Endothelial cell (in vitro differentiated cells): ENCODE data around the gene SFPQ. TPM values are rescaled to one million over a fixed set of nuclear protein-coding genes. Genes with fewer than 3 reads are reported as not detected.

Experiments used
- DNase-seq: peaks from one replicate; pipeline ENCODE4 v3.0.0; 2021; ENCODE audit warnings: low spot score
- H3K27ac Mint-ChIP-seq: one replicate; pipeline ENCODE4 v1.8.0; 2021; ENCODE audit warnings: mixed read lengths, inconsistent platforms; ENCODE audit not compliant: unreplicated experiment
- H3K27me3 Mint-ChIP-seq: one replicate; pipeline ENCODE4 v1.8.0; 2021; ENCODE audit warnings: mild to moderate bottlenecking, moderate library complexity, mixed read lengths, inconsistent platforms; ENCODE audit not compliant: unreplicated experiment
- H3K36me3 Mint-ChIP-seq: one replicate; pipeline ENCODE4 v1.8.0; 2021; ENCODE audit warnings: mild to moderate bottlenecking, low read depth, mixed read lengths, inconsistent platforms; ENCODE audit not compliant: unreplicated experiment
- H3K4me1 Mint-ChIP-seq: one replicate; pipeline ENCODE4 v1.8.0; 2021; ENCODE audit warnings: mild to moderate bottlenecking, mixed read lengths, inconsistent platforms; ENCODE audit not compliant: unreplicated experiment
- H3K4me3 Mint-ChIP-seq: one replicate; pipeline ENCODE4 v1.8.0; 2021; ENCODE audit warnings: mild to moderate bottlenecking, mixed read lengths, inconsistent platforms; ENCODE audit not compliant: unreplicated experiment
- H3K9me3 Mint-ChIP-seq: one replicate; pipeline ENCODE4 v1.8.0; 2021; ENCODE audit warnings: mixed read lengths, inconsistent platforms; ENCODE audit not compliant: unreplicated experiment
- total RNA-seq: library from RNA; stranded (reverse); fragmentation: NEBNext Ultra II Directional; extraction: Animal tissue kit (Norgen Biotek cat#: 25700); gene quantifications from one replicate; pipeline ENCODE4 v1.2.1, GENCODE V29; 2021; ENCODE audit not compliant: unreplicated experiment
- TF ChIP-seq, protein P1 (sequence below): fragments of 200-600 bp; sonication (generic); IDR thresholded peaks from one replicate; pipeline ENCODE4 v1.5.0; 2021; ENCODE audit warnings: antibody characterized with exemption; ENCODE audit not compliant: unreplicated experiment

Gene SFPQ
- total RNA-seq, 1 donor from 2014 or later, result 370 TPM

- H3K36me3 Mint-ChIP-seq, result peaks cover 4% of the 10 kb centered on the region
- H3K27ac Mint-ChIP-seq, result no peak overlapping the region
- TF ChIP-seq, protein P1, sequence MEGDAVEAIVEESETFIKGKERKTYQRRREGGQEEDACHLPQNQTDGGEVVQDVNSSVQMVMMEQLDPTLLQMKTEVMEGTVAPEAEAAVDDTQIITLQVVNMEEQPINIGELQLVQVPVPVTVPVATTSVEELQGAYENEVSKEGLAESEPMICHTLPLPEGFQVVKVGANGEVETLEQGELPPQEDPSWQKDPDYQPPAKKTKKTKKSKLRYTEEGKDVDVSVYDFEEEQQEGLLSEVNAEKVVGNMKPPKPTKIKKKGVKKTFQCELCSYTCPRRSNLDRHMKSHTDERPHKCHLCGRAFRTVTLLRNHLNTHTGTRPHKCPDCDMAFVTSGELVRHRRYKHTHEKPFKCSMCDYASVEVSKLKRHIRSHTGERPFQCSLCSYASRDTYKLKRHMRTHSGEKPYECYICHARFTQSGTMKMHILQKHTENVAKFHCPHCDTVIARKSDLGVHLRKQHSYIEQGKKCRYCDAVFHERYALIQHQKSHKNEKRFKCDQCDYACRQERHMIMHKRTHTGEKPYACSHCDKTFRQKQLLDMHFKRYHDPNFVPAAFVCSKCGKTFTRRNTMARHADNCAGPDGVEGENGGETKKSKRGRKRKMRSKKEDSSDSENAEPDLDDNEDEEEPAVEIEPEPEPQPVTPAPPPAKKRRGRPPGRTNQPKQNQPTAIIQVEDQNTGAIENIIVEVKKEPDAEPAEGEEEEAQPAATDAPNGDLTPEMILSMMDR, result no peak
- no peaks in the 10 kb centered on the region for H3K9me3 Mint-ChIP-seq
- H3K4me3 Mint-ChIP-seq, result peak overlapping the region; percentile 8
- H3K27me3 Mint-ChIP-seq, result peaks cover 4% of the 10 kb centered on the region
- DNase-seq, result no peak
- H3K4me1 Mint-ChIP-seq, result no peaks in the 10 kb centered on the region
Observed at GRCh38 chr1:35136780-35137179, 56.2 kb downstream of the SFPQ start.

Other genes starting within 250 kb of the SFPQ start
- 18.9 TPM for gene TMEM35B, start 207.8 kb downstream of the SFPQ start, total RNA-seq
- gene ZMYM6, start 161.2 kb downstream of the SFPQ start, total RNA-seq, result 12.1 TPM
- 29.1 TPM for gene ZMYM1, start 113.8 kb downstream of the SFPQ start, total RNA-seq
- 102 TPM for gene ZMYM4, start 75.6 kb upstream of the SFPQ start, total RNA-seq